ENCODE data around the gene NPM1. TPM values are rescaled to one million over a fixed set of nuclear protein-coding genes. Genes with fewer than 3 reads are reported as not detected.
"Not testable (repeated sequence)": the region's sequence is repeated elsewhere in the genome, so short reads cannot be mapped to it uniquely, and the experiment has no call there.

Gene NPM1
- total RNA-seq, 2 experiments from 2014 or later, result 1,230 to 1,897 TPM

DNA sequence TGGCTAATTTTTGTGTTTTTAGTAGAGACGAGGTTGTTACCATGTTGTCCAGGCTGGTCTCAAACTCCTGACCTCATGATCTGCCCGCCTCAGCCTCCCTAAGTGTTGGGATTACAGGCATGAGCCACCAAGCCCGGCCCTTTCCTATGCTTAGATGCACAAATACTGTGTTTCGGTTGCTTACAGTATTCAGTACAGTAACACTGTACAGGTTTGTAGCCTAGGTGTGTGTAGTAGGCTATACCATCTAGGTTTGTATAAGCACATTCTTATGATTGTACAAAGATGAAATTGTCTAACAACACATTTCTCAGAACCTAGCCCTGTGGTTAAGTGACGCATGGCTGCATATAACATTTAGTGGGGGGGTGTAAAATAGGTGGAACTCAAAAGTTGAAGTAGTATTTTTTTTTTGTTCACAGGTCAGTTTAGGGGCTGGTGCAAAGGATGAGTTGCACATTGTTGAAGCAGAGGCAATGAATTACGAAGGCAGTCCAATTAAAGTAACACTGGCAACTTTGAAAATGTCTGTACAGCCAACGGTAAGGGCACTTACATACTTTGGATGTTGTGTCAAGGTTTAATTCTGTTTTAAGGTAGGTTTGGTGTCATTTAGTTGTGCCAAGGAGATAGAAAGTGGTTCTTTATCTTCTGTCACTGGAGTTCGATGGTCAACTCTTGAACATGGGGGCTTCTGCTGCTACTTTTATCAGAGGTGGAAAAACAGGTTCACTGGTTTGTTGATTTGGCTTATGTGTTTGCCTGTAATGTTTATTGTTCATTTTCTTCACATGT is 3.4 kb downstream of the NPM1 start:
- CTCF ChIA-PET, result interaction anchor here (3.1 kb wide), 1 partner anchor 15 kb away, joined by 6 read pairs; no protein-coding TSS in a partner anchor
- ATAC-seq, result no peak
- Mint-ChIP-seq H3K9me3 (ENCODE audit: low read depth) (no peaks in the 10 kb centered on the region), H3K27me3 (no peaks in the 10 kb centered on the region), H3K4me1 (peaks cover 55% of the 10 kb centered on the region), H3K4me3 (peak overlapping the region; percentile 93), H3K27ac (peak overlapping the region; percentile 86), H3K36me3 (peaks cover 69% of the 10 kb centered on the region)
- peak; percentile 59 for DNase-seq

DNA sequence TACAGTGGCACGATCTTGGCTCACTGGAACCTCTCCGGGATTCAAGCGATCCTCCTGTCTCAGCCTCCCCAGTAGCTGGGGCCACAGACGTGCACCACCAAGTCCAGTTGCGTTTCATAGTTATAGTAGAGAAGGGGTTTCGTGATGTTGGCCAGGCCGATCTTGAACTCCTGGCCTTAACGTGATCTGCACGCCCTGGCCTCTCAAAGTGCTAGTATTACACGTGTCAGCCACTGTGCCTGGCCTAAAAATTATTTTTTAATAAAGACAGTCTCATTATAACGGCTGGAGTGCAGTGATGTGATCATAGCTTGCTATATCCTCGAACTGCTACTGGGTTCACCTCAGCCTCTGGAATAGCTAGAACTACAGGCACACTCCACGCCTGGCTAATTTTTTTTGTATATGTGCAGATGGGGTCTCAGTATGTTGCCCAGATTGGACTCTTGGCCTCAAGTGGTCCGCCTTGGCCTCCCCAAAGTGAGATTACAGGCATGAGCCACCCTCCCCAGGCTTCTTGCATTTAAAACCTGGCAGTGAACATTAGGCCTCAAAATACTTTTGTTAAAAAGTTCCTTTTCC is 4.4 kb downstream of the NPM1 start:
- Mint-ChIP-seq H3K4me3 (no peak overlapping the region), H3K9me3 (ENCODE audit: low read depth) (no peaks in the 10 kb centered on the region), H3K27ac (peak overlapping the region; percentile 52), H3K27me3 (no peaks in the 10 kb centered on the region), H3K36me3 (peaks cover 77% of the 10 kb centered on the region), H3K4me1 (peaks cover 58% of the 10 kb centered on the region)
- ATAC-seq (no peak), DNase-seq (no peak)
- CTCF ChIA-PET, result interaction anchor here (1.1 to 3.1 kb wide), 2 partner anchors 14 to 21 kb away, joined by 3 to 6 read pairs; no protein-coding TSS in a partner anchor

DNA sequence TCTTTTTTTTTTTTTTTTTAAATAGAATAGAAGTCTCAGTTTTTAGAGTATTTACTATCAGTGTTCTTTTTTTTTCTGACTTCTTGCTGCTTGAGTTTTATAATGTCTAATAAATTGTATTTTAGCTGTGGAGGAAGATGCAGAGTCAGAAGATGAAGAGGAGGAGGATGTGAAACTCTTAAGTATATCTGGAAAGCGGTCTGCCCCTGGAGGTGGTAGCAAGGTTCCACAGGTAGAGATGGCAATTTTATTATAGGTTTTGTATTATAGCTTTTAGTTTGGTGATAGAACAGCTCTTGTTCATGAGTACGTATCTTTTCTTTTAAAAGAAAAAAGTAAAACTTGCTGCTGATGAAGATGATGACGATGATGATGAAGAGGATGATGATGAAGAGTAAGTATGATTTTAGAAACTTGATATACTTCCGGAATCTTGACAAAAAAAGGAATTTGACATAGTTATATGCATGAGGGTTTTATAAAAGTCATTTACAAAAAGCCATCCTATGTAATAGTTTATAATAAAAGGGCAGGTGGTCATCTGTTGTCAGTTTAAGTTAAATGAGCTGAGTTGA is 5.0 kb downstream of the NPM1 start:
- Mint-ChIP-seq H3K9me3 (ENCODE audit: low read depth) (no peaks in the 10 kb centered on the region), H3K4me1 (peaks cover 64% of the 10 kb centered on the region), H3K27ac (peak overlapping the region; percentile 68), H3K36me3 (peaks cover 82% of the 10 kb centered on the region), H3K27me3 (no peaks in the 10 kb centered on the region), H3K4me3 (peak overlapping the region; percentile 21)
- CTCF ChIA-PET, result interaction anchor here (1.1 to 3.1 kb wide), 4 partner anchors 13 to 27 kb away, joined by 3 to 6 read pairs (median 3); partner anchors contain the start of gene FGF18
- no peak for ATAC-seq
- no peak for DNase-seq

DNA sequence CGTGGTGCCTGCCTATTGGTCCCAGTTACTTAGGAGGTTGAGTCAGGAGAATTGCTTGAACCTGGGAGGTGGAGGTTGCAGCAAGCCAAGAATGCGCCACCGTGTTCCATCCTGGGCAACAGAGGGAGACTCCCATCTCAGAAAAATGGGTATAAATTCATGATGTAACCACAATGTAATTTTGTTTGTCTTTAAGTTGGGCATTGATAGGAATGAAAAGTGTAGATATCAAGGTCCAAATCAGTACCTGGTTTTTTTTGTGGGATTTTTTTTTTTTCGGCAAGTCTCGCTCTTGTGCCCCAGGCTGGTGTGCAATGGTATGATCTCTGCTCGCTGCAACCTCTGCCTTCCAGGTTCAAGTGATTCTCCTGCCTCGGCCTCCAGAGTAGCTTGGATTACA is 7.4 kb downstream of the NPM1 start:
- Mint-ChIP-seq H3K27me3 (no peaks in the 10 kb centered on the region), H3K9me3 (ENCODE audit: low read depth) (no peaks in the 10 kb centered on the region), H3K4me1 (peaks cover 73% of the 10 kb centered on the region), H3K27ac (peak overlapping the region; percentile 47), H3K36me3 (peaks cover 79% of the 10 kb centered on the region), H3K4me3 (no peak overlapping the region)
- no peak for DNase-seq
- ATAC-seq, result no peak
- CTCF ChIA-PET, result no interaction called here

DNA sequence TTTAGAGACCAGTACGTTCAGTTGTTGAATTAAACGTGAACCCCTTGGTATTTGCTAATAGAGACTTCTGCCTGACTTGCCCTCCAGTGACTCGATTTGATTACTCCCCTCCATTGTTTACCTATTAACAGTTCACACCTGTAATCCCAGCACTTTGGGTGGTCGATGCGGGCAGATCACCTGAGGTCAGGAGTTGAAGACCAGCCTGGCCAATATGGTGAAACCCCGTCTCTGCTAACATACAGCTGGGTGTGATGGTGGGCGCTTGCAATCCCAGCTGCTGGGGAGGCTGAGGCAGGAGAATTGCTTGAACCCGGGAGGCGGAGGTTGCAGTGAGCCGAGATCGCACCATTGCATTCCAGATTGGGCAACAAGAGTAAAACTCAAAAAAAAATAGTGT is 8.9 kb downstream of the NPM1 start:
- ATAC-seq; DNase-seq; H3K27me3 Mint-ChIP-seq; H3K27ac Mint-ChIP-seq; H3K4me3 Mint-ChIP-seq; H3K9me3 Mint-ChIP-seq (ENCODE audit: low read depth): not testable (repeated sequence)
- H3K4me1 Mint-ChIP-seq, result peaks cover 65% of the 10 kb centered on the region
- H3K36me3 Mint-ChIP-seq, result peaks cover 79% of the 10 kb centered on the region
- CTCF ChIA-PET, result interaction anchor here (1.2 kb wide), 2 partner anchors 9 to 13 kb away, joined by 3 to 4 read pairs; no protein-coding TSS in a partner anchor

DNA sequence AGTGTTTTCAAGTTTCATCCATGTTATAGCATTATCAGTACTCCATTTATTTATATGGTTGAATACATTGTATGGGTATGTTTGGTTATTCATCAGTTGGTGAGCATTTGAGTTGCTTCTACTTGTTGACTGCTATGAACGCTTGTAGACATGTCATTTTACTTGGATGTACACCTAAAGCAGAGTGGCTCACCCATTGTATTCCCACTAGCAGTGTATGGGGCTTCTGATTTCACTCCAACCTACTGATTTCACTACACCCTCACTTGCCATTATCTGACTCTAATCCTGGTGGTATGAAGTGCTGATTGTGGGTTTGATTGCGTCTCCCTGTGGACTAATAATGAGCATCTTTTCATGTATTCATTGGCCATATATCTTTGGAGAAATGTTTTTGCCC is 9.5 kb downstream of the NPM1 start:
- Mint-ChIP-seq H3K4me3 (no peak overlapping the region), H3K27ac (no peak overlapping the region), H3K9me3 (ENCODE audit: low read depth) (no peaks in the 10 kb centered on the region), H3K4me1 (peaks cover 63% of the 10 kb centered on the region), H3K36me3 (peaks cover 76% of the 10 kb centered on the region), H3K27me3 (no peaks in the 10 kb centered on the region)
- no peak for DNase-seq
- CTCF ChIA-PET, result no interaction called here
- ATAC-seq, result peak; percentile 10

DNA sequence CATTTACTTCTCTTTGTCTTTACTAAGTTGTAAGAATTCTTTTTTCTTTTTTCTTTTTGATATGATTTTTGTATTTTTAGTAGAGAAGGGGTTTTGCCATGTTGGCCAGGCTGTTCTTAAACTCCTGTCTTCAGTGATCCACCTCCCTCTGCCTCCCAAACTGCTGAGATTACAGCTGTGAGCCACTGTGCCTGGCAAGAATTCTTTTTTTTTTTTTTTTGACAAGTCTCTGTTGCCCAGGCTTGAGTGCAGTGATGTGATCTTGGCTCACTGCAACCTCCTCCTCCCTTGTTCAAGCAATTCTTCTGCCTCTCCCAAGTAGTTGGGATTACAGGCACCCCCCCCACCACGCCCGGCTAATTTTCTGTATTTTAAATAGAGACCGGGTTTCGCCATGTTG is 9.9 kb downstream of the NPM1 start:
- ATAC-seq (no peak), DNase-seq (no peak)
- CTCF ChIA-PET, result no interaction called here
- no peak overlapping the region for H3K27ac Mint-ChIP-seq
- peaks cover 61% of the 10 kb centered on the region for H3K4me1 Mint-ChIP-seq
- H3K9me3 Mint-ChIP-seq (ENCODE audit: low read depth), result no peaks in the 10 kb centered on the region
- H3K27me3 Mint-ChIP-seq, result no peaks in the 10 kb centered on the region
- peaks cover 72% of the 10 kb centered on the region for H3K36me3 Mint-ChIP-seq
- H3K4me3 Mint-ChIP-seq, result no peak overlapping the region

DNA sequence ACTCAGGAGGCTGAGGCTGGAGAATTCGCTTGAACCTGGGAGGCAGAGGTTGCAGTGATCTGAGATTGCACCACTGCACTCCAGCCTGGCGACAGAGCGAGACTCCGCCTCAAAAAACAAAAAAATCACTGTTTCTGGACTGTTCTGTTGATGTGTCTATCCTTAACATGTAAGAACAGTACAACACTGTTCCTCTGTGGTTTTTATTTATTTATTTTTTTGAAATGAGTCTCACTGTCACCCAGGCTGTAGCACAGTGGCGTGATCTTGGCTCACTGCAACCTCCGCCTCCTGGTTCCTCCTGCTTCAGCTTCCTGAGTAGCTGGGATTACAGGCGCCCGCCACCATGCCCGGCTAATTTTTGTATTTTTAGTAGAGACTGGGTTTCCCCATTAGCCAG is 11.0 kb downstream of the NPM1 start:
- CTCF ChIA-PET; DNase-seq; H3K27ac Mint-ChIP-seq; H3K9me3 Mint-ChIP-seq (ENCODE audit: low read depth); H3K27me3 Mint-ChIP-seq; H3K4me3 Mint-ChIP-seq: not testable (repeated sequence)
- peaks cover 53% of the 10 kb centered on the region for H3K4me1 Mint-ChIP-seq
- ATAC-seq, result peak; percentile 21
- peaks cover 65% of the 10 kb centered on the region for H3K36me3 Mint-ChIP-seq

DNA sequence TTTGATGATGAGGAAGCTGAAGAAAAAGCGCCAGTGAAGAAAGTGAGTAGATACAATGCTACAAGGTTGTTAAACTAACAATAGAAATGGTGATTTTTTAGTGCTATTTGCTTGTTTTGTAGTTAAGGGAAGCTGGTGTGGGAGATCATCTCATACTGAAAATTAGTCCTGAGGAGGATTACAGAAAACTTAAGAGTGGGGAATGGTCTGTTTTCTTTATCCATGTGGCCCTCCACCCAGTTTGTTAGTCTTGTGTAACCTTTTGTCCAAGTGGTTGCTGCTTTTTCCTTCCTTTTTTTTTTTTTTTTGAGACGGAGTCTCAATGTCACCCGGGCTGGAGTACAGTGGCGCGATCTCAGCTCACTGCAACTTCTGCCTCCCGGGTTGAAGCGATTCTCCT is 12.5 kb downstream of the NPM1 start:
- no peak for DNase-seq
- Mint-ChIP-seq H3K27ac (peak overlapping the region; percentile 46), H3K4me1 (peaks cover 49% of the 10 kb centered on the region), H3K4me3 (no peak overlapping the region), H3K27me3 (no peaks in the 10 kb centered on the region), H3K36me3 (peaks cover 61% of the 10 kb centered on the region), H3K9me3 (ENCODE audit: low read depth) (no peaks in the 10 kb centered on the region)
- CTCF ChIA-PET, result interaction anchor here (2.0 kb wide), 1 partner anchor 18 kb away, joined by 4 read pairs; no protein-coding TSS in a partner anchor
- ATAC-seq, result no peak

DNA sequence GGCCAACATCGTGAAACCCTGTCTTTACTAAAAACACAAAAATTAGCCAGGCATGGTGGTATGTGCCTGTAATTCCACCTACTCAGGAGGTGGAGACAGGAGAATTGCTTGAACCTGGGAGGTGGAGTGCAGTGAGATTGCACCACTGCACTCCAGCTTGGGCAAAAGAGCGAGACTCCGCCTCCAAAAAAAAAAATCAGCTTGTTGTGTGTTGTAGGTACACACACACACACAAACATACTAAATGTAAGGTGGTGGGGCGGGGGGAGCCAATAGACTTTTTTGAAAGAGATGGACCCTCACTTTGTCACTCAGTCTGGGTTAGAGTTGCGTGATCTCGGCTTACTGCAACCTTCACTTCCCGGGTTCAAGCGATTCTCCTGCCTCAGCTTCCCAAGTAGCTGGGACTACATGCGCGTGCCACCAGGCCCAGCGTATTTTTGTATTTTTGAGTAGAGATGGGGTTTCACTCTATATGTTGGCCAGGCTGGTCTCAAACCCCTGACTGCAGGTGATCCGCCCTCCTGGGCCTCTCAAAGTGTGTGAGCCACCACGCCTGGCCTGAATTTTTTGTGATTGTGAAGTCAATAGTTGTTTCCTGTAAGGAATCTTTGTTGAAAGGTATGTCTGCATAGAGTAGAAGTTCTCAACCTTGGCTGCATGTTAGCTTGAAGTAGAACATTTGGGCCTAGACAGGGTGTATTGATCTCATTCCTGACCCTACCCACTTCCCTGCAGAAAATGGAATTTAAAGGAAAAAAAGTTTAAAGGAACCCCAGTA is 13.7 kb downstream of the NPM1 start:
- H3K27me3 Mint-ChIP-seq, result no peaks in the 10 kb centered on the region
- no peaks in the 10 kb centered on the region for H3K9me3 Mint-ChIP-seq (ENCODE audit: low read depth)
- DNase-seq (no peak), ATAC-seq (no peak)
- CTCF ChIA-PET, result interaction anchor here (2.0 kb wide), 1 partner anchor 17 kb away, joined by 4 read pairs; no protein-coding TSS in a partner anchor
- H3K4me1 Mint-ChIP-seq, result peaks cover 50% of the 10 kb centered on the region
- H3K4me3 Mint-ChIP-seq, result no peak overlapping the region
- H3K27ac Mint-ChIP-seq, result peak overlapping the region; percentile 6
- peaks cover 64% of the 10 kb centered on the region for H3K36me3 Mint-ChIP-seq

DNA sequence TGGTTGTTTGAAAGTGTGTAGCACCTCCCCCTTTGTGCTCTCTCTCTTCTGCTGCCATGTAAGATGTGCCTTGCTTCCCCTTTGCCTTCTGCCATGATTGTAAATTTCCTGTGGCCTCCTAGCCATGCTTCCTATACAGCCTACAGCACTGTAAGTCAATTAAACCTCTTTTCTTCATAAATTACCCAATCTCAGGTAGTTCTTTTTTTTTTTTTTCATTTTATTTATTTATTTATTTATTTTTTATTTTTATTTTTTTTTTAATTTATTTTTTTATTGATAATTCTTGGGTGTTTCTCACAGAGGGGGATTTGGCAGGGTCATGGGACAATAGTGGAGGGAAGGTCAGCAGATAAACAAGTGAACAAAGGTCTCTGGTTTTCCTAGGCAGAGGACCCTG is 15.1 kb downstream of the NPM1 start:
- H3K27me3 Mint-ChIP-seq; ATAC-seq; H3K4me3 Mint-ChIP-seq; H3K9me3 Mint-ChIP-seq (ENCODE audit: low read depth); CTCF ChIA-PET; H3K27ac Mint-ChIP-seq; DNase-seq: not testable (repeated sequence)
- H3K36me3 Mint-ChIP-seq, result peaks cover 62% of the 10 kb centered on the region
- peaks cover 48% of the 10 kb centered on the region for H3K4me1 Mint-ChIP-seq

DNA sequence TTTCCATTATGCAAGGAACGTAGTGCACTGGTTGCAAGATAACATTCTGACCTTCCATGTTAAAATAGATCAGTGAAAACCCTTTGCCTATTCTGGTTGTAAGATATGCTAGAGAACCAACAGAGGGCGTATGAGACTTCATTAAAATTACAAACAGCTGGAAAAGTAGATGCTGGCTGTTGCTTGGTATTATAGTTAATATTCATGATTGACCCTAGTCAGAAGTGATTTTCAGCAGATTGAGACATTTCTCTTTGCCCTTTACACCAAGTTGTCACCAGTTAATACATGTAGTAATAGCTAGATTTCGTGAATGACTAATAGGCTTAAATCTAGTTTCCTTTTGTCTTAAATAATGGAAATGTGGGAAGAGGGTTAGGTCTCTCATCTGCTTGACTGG is 18.0 kb downstream of the NPM1 start:
- CTCF ChIA-PET, result interaction anchor here (0.7 to 1.7 kb wide), 5 partner anchors 10 to 166 kb away, joined by 3 to 6 read pairs (median 3); partner anchors contain the start of gene FGF18

DNA sequence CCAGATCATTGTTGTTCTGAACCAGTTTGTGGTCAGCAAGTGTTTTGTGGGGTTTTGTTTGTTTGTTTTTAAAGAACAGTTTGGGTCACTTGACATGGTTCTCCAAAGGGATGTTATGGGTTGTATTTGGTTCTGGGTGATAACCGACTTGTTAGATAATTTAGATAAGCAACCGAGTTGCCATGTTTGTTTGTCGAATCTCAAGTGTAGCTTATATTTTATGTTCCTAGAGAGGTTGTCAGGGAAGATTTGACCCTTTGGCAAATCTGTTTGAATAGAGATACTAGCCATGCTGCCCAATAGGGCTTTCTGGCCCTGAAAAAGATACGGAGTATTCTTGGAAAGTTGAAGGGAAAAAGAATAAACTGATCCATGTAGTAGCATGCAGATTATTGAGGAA is 19.6 kb downstream of the NPM1 start:
- peaks cover 59% of the 10 kb centered on the region for H3K36me3 Mint-ChIP-seq
- no peaks in the 10 kb centered on the region for H3K27me3 Mint-ChIP-seq
- ATAC-seq, result no peak
- CTCF ChIA-PET, result interaction anchor here (0.6 kb wide), 1 partner anchor 1552 kb away, joined by 3 read pairs; the partner anchor contains the start of gene RPL26L1
- peak overlapping the region; percentile 5 for H3K27ac Mint-ChIP-seq
- H3K9me3 Mint-ChIP-seq (ENCODE audit: low read depth), result no peaks in the 10 kb centered on the region
- H3K4me3 Mint-ChIP-seq, result no peak overlapping the region
- no peak for DNase-seq
- peaks cover 36% of the 10 kb centered on the region for H3K4me1 Mint-ChIP-seq

More for the DNA sequence above, 18.0 kb downstream of the NPM1 start:
- no peaks in the 10 kb centered on the region for H3K9me3 Mint-ChIP-seq (ENCODE audit: low read depth)
- no peaks in the 10 kb centered on the region for H3K27me3 Mint-ChIP-seq
- no peak for DNase-seq
- no peak overlapping the region for H3K4me3 Mint-ChIP-seq
- no peak for ATAC-seq
- H3K36me3 Mint-ChIP-seq, result peaks cover 60% of the 10 kb centered on the region
- H3K27ac Mint-ChIP-seq, result peak overlapping the region; percentile 62
- H3K4me1 Mint-ChIP-seq, result peaks cover 39% of the 10 kb centered on the region

All from activated CD8-positive, alpha-beta memory T cell treated with anti-CD3 and anti-CD28 coated beads, Interleukin-2, amount 10 ng/mL, durations not matched to agents 7 days and 5 days (primary cell).